ENCODE results near the gene DCP1B. TPM values are rescaled to one million over a fixed set of nuclear protein-coding genes. Genes with fewer than 3 reads are reported as not detected.

The DCP1B gene
- total and polyA plus RNA-seq, 4 donors: 3.5 to 5.5 (median 4.6) TPM

GRCh38 chr12:1993871-1994371 is 10.3 kb downstream of the DCP1B start:
- Histone ChIP-seq H3K27me3 (ENCODE audit: control insufficient read depth in 4 of 4, insufficient read depth in 4 of 4, low read length in 3 of 4) (no peaks in the 10 kb centered on the region), H3K9me3 (ENCODE audit: control insufficient read depth in 4 of 4, low read length in 3 of 4) (no peaks in the 10 kb centered on the region), H3K27ac (ENCODE audit: low read depth in 1 of 2, low read length in 2 of 2) (peak overlapping the region; percentile 93 to 97), H3K36me3 (ENCODE audit: control insufficient read depth in 4 of 4, insufficient read depth in 3 of 4, low read depth in 1 of 4, low read length in 3 of 4) (peaks cover 0 to 9% (median 5%) of the 10 kb centered on the region in 4 donors), H3K4me1 (ENCODE audit: control insufficient read depth in 4 of 4, insufficient read depth in 4 of 4, low read length in 3 of 4) (peaks cover 5 to 26% (median 15%) of the 10 kb centered on the region in 4 donors), H3K4me3 (ENCODE audit: low read depth in 1 of 3, low read length in 3 of 3) (peak overlapping the region in 1 of 3 donors; percentile 23), H3K9ac (ENCODE audit: low read depth in 1 of 2, low read length in 2 of 2) (peak overlapping the region in 1 of 2 donors; percentile 77)
- TF ChIP-seq REST (IDR thresholded peaks at IDR 0.05) (peak; percentile 59), NR2F2 (IDR thresholded peaks at IDR 0.05) (peak; percentile 28), TAF1 (conservative IDR thresholded peaks at IDR 0.05) (peak; percentile 30), RXRA (IDR thresholded peaks at IDR 0.05) (peak; percentile 67 to 74), GABPA (IDR thresholded peaks at IDR 0.05 in 1 of 2, conservative IDR thresholded peaks at IDR 0.05 in 1 of 2) (peak; percentile 68 to 84), JUND (IDR thresholded peaks at IDR 0.05) (peak; percentile 66 to 70), EGR1 (IDR thresholded peaks at IDR 0.05; ENCODE audit: low read depth in 2 of 2) (no peak), FOXA1 (IDR thresholded peaks at IDR 0.05) (peak; percentile 66), MAX (IDR thresholded peaks at IDR 0.05) (peak; percentile 58), YY1 (IDR thresholded peaks at IDR 0.05) (peak; percentile 70), SP1 (IDR thresholded peaks at IDR 0.05) (peak; percentile 75), ATF3 (IDR thresholded peaks at IDR 0.05) (no peak), HNF4G (IDR thresholded peaks at IDR 0.05) (peak; percentile 11), CTCF (IDR thresholded peaks at IDR 0.05; ENCODE audit: low read depth, low read length, missing input control) (no peak), RAD21 (IDR thresholded peaks at IDR 0.05) (peak in 1 of 2 donors; percentile 5), FOXA2 (IDR thresholded peaks at IDR 0.05) (peak; percentile 50), ZBTB33 (IDR thresholded peaks at IDR 0.05) (no peak), HNF4A (conservative IDR thresholded peaks at IDR 0.05) (peak; percentile 86 to 93)
- 12% methylated on average over 2 of the region's 2 CpGs for WGBS
- no peak for DNase-seq (ENCODE audit: low spot score)
